ENCODE measurements around the gene FGGY. TPM values are rescaled to one million over a fixed set of nuclear protein-coding genes. Genes with fewer than 3 reads are reported as not detected.

FGGY gene
- total RNA-seq, 2 experiments from 2014 or later = 11.9 to 13.6 TPM

DNA sequence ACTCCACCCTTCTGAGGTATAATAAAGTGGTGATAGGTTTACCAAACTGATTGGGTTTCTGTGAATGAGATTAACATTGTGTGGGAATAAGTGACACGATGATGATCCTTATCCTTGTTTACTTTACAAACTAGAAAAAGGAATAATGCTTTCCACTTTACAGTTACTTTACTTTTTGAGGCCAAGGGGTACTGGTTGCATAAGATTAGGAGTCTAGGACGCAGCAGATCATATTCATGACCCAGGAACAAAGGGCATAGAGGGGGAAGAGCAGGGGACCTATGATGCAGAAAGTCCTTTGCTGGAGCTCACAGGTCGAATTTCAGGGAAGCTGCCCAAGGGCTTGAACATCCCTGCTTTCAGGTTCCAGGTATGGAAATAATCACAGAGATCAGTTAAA is 20.4 kb downstream of the FGGY start:
- ChIA-PET POLR2A (no interaction called here), CTCF (interaction anchor here (1.1 kb wide), 1 partner anchor 381 kb away, joined by 3 read pairs; no protein-coding TSS in a partner anchor)
- ATAC-seq (no peak), DNase-seq (no peak)
- TF ChIP-seq, protein P1, sequence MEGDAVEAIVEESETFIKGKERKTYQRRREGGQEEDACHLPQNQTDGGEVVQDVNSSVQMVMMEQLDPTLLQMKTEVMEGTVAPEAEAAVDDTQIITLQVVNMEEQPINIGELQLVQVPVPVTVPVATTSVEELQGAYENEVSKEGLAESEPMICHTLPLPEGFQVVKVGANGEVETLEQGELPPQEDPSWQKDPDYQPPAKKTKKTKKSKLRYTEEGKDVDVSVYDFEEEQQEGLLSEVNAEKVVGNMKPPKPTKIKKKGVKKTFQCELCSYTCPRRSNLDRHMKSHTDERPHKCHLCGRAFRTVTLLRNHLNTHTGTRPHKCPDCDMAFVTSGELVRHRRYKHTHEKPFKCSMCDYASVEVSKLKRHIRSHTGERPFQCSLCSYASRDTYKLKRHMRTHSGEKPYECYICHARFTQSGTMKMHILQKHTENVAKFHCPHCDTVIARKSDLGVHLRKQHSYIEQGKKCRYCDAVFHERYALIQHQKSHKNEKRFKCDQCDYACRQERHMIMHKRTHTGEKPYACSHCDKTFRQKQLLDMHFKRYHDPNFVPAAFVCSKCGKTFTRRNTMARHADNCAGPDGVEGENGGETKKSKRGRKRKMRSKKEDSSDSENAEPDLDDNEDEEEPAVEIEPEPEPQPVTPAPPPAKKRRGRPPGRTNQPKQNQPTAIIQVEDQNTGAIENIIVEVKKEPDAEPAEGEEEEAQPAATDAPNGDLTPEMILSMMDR (IDR thresholded peaks at IDR 0.05) = no peak
- Mint-ChIP-seq H3K9me3 (no peaks in the 10 kb centered on the region), H3K36me3 (ENCODE audit: low read depth) (peaks cover 4% of the 10 kb centered on the region), H3K4me1 (ENCODE audit: low read depth) (peaks cover 30% of the 10 kb centered on the region), H3K4me3 (no peak overlapping the region), H3K27ac (no peak overlapping the region), H3K27me3 (no peaks in the 10 kb centered on the region)
- intact Hi-C loops (cut with micrococcal nuclease) = no loop called here

DNA sequence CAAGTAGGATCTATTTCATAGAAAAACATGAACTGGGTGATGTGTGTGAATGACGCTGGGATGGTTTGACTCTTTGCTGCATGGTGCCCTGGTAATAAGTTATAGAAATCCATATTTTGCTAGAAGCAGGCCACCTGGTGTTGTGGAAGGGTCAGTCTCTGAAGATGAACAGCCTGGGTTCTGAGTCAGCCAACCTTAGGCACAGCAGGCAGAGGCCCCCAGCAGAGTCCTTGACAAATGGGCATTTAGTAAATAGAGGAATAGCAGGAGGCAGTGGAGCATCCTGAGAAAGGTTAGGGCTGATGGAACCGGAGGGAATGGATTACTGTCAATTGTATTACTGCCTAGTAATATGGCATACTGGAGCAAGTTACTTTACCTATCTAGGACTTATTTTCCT is 20.9 kb downstream of the FGGY start:
- ATAC-seq (no peak), DNase-seq (no peak)
- POLR2A ChIA-PET = no interaction called here
- Mint-ChIP-seq H3K4me1 (ENCODE audit: low read depth) (peaks cover 30% of the 10 kb centered on the region), H3K9me3 (no peaks in the 10 kb centered on the region), H3K27me3 (no peaks in the 10 kb centered on the region), H3K36me3 (ENCODE audit: low read depth) (peaks cover 4% of the 10 kb centered on the region), H3K27ac (no peak overlapping the region), H3K4me3 (no peak overlapping the region)
- CTCF ChIA-PET = no interaction called here
- TF ChIP-seq, protein P1 (IDR thresholded peaks at IDR 0.05) = no peak
- intact Hi-C loops (cut with micrococcal nuclease) = no loop called here

DNA sequence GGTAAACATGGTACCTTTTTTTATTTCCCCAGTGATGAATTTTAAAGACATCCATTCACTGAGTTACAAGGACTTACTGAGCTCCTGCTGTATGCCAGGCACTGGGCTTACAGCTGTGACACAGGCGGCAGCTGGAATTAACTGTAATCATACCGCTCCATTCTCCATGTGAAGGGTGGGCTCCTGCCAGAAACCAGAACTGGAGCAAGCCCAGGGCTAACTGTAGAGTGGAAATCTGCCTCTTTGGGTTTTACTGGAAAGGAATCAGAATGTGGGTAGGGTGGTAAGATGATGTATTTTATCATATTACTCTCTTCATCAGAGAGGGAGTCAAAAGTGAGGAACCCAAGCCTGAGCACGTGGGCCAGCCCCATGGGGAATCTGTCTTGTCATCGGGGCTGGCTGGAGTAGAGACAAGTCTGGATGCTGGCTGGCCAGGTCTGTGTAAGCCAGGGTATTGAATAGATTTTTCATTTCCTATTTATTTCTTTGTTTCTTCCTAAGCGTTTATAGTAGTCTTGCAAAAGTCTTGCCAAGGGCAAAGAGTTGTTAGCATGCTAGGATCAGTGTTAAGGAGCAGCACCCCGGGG is 21.5 kb downstream of the FGGY start:
- no peaks in the 10 kb centered on the region for H3K27me3 Mint-ChIP-seq
- TF ChIP-seq, protein P1 (IDR thresholded peaks at IDR 0.05) = no peak
- ChIA-PET POLR2A (no interaction called here), CTCF (no interaction called here)
- no peak overlapping the region for H3K27ac Mint-ChIP-seq
- H3K9me3 Mint-ChIP-seq = no peaks in the 10 kb centered on the region
- H3K4me3 Mint-ChIP-seq = no peak overlapping the region
- H3K4me1 Mint-ChIP-seq (ENCODE audit: low read depth) = peaks cover 30% of the 10 kb centered on the region
- no peak for DNase-seq
- ATAC-seq = no peak
- peaks cover 4% of the 10 kb centered on the region for H3K36me3 Mint-ChIP-seq (ENCODE audit: low read depth)
- intact Hi-C loops (cut with micrococcal nuclease) = no loop called here

DNA sequence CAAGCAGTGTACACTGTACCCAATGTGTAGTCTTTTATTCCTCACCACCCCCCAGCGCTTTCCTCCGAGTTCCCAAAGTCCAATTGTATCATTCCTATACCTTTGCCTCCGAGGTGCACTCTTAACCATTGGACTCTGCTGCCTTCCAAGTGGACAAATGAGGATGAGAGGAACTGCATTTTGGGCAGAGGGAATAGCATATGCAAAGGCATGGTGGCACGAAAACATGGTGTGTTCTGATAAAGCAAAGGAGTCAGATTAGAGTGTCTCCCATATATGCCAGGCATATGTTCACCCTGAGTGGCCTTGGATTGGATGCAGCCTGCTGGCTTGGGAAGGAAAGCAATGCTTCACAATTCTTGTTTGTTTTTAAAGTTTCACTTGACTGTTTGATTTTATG is 25.5 kb downstream of the FGGY start:
- intact Hi-C loops (cut with micrococcal nuclease) = no loop called here
- TF ChIP-seq, protein P1 (IDR thresholded peaks at IDR 0.05) = no peak
- no peaks in the 10 kb centered on the region for H3K4me1 Mint-ChIP-seq (ENCODE audit: low read depth)
- ATAC-seq = no peak
- ChIA-PET CTCF (no interaction called here), POLR2A (no interaction called here)
- peaks cover 19% of the 10 kb centered on the region for H3K36me3 Mint-ChIP-seq (ENCODE audit: low read depth)
- peaks cover 4% of the 10 kb centered on the region for H3K9me3 Mint-ChIP-seq
- no peak overlapping the region for H3K27ac Mint-ChIP-seq
- H3K27me3 Mint-ChIP-seq = no peaks in the 10 kb centered on the region
- no peak for DNase-seq
- no peak overlapping the region for H3K4me3 Mint-ChIP-seq

DNA sequence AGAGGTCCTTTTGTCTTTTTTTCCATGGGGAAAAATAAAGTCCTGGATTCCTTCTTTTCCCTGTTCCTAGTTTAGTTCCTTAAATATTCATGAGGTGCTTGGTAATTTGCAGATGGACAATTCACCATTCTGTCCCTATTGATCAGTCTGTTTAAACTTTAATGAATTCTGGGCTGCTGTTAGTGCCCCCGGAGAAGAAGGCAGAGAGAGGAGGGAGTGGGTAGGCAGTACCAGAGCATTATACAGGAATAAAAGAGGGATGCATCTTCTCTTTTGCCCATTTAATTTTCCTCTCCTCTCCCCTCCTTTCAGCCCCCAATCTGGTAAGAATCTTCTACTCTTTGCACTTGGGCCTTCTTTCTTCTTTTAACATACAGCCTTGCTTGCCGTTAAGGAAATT is 25.9 kb downstream of the FGGY start:
- intact Hi-C loops (cut with micrococcal nuclease) = no loop called here
- Mint-ChIP-seq H3K9me3 (peaks cover 4% of the 10 kb centered on the region), H3K36me3 (ENCODE audit: low read depth) (peaks cover 19% of the 10 kb centered on the region), H3K27me3 (no peaks in the 10 kb centered on the region), H3K27ac (no peak overlapping the region), H3K4me3 (no peak overlapping the region), H3K4me1 (ENCODE audit: low read depth) (peaks cover 2% of the 10 kb centered on the region)
- CTCF ChIA-PET = no interaction called here
- DNase-seq (no peak), ATAC-seq (no peak)
- TF ChIP-seq, protein P1 (IDR thresholded peaks at IDR 0.05) = no peak
- POLR2A ChIA-PET = no interaction called here
